Measurements from ENCODE around the gene GSTT2.
"Not testable (repeated sequence)": the region's sequence is repeated elsewhere in the genome, so short reads cannot be mapped to it uniquely, and the experiment has no call there.

GSTT2 gene

DNA sequence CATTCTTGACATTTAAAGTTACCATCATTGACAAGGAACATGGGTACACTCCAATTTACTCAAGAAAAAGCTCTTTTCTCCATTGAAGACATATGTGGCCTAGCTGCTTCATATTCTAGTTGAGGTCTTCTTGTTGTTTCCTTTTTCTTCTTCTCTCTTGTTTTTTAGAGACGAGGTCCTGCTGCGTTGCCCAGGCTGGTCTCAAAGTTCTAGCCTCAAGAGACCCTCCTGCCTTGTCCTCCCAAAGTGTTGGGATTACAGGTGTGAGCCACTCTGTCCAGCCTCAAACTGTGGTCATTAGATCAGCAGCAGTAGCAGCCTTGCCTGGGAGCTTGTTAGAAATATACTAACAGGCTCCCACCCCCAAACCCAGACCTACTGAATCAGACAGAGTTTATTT is 13.1 kb downstream of the GSTT2 start:
- H3K36me3 Mint-ChIP-seq, H3K4me1 Mint-ChIP-seq, H3K4me3 Mint-ChIP-seq, H3K9me3 Mint-ChIP-seq, H3K27ac Mint-ChIP-seq, CTCF ChIA-PET, DNase-seq: not testable (repeated sequence)
- peaks cover 12% of the 10 kb centered on the region for H3K27me3 Mint-ChIP-seq

DNA sequence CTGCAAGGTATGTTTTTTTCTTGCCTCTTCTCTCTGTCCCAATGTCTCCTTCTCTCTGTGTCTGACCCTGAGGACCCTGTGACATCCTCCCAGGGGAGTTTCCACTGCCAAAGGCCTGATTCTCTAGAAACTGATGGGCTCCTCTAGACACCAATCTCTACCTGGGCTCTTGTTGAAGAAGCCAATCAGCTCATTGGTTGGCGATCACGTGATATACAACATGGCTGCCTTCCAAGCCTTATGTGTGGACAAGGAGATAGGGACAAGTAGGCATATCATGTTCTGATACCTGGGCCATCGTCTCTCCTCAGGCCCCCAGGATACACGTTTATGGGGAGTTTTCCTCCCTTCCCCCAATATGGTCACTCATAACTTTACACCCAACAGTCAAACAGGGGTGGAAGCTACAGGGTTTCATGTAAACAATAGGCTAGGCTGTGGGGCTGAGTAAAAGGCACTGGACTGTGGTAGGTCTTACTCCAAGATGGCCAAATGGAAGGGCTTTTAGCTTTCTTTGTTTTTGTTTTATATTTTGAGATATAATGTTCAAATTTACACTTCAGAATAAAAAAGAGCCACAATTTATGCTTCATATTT is 13.7 kb downstream of the GSTT2 start:
- H3K36me3 Mint-ChIP-seq, H3K27ac Mint-ChIP-seq, DNase-seq, CTCF ChIA-PET, H3K9me3 Mint-ChIP-seq, H3K4me1 Mint-ChIP-seq, H3K4me3 Mint-ChIP-seq: not testable (repeated sequence)
- H3K27me3 Mint-ChIP-seq: peaks cover 13% of the 10 kb centered on the region

DNA sequence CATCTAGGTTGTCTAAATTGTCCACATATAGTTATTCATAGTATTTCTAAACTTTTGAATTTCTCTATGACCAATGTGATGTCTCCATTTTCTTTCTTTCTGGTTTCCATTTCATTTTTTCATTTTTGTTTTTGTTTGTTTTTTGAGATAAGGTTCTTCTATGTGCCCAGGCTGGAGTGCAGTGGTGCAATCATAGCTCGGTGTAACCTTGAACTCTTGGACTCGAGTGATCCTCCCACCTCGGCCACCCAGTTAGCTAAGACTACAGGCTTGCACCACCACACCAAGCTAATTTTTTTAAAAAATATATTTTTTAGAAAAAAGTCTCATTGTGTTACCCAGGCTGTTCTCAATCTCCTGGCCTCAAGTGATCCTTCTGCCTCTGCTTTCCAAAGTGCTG is 17.2 kb downstream of the GSTT2 start:
- H3K27me3 Mint-ChIP-seq: peaks cover 30% of the 10 kb centered on the region
- no peaks in the 10 kb centered on the region for H3K36me3 Mint-ChIP-seq
- CTCF ChIA-PET: no interaction called here
- no peak for DNase-seq
- H3K4me1 Mint-ChIP-seq: peaks cover 4% of the 10 kb centered on the region
- H3K4me3 Mint-ChIP-seq: no peak overlapping the region
- H3K9me3 Mint-ChIP-seq: no peaks in the 10 kb centered on the region
- no peak overlapping the region for H3K27ac Mint-ChIP-seq

DNA sequence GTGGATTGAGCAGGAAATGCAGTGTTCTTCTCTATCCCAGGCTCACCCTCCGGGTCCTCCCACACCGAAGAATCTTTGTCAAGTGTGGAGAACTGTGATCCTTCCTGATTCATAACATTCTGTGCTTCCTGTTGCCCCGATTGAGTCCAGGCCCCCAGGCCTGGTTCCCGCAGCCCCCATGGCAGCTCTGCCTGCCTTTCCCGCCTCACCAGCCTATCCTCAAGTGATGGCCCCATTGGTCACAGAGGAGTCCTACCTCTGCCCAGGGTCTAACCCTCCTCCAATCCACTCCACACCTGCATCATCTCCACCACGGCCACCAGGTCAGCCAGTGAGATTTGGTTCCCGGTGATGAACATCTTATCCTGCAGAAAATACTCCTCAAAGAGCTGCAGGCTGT is 19.8 kb downstream of the GSTT2 start:
- H3K4me1 Mint-ChIP-seq, H3K4me3 Mint-ChIP-seq, H3K27ac Mint-ChIP-seq, CTCF ChIA-PET, H3K36me3 Mint-ChIP-seq, H3K9me3 Mint-ChIP-seq, DNase-seq: not testable (repeated sequence)
- H3K27me3 Mint-ChIP-seq: peaks cover 48% of the 10 kb centered on the region

DNA sequence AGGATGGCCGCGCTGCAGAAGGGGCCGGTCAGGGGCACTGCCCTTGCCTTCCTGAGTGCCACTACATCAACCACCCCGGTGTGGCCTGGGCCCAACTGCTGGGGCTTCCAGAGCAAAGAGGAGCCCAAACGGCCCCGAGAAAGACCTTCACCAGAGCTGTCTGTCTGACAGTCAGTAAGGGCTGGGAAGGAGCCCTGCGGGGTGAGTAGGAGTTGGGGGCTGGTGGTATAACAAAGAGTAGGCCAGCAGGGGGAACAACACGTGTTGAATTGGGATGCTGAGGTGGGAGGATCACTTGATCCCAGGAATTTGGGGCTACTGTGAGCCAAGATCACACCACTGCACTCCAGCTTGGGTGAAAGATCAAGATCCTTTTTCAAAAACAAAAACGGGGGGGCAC is 21.4 kb downstream of the GSTT2 start:
- peaks cover 54% of the 10 kb centered on the region for H3K27me3 Mint-ChIP-seq
- no peak overlapping the region for H3K27ac Mint-ChIP-seq
- CTCF ChIA-PET: no interaction called here
- H3K4me1 Mint-ChIP-seq: peaks cover 4% of the 10 kb centered on the region
- no peaks in the 10 kb centered on the region for H3K36me3 Mint-ChIP-seq
- H3K4me3 Mint-ChIP-seq: no peak overlapping the region
- DNase-seq: no peak
- H3K9me3 Mint-ChIP-seq: no peaks in the 10 kb centered on the region

DNA sequence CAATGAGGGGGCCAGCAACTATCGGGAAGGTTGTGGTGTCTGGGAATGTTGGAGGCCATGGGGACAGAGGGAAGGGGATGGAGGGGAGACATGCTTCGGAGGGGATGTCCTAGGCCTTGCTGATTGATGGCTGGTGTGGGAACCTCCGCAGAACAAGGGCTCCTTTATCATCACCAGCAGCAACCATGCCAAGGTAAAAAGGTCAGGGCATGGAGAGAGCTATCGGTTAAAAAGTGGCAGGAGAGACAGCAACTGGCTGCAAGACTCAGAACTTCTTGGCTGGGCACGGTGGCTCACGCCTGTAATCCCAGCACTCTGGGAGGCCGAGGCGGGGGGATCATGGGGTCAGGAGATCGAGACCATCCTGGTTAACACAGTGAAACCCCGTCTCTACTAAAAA is 22.3 kb downstream of the GSTT2 start:
- no peaks in the 10 kb centered on the region for H3K9me3 Mint-ChIP-seq
- H3K4me1 Mint-ChIP-seq: peaks cover 4% of the 10 kb centered on the region
- H3K4me3 Mint-ChIP-seq: no peak overlapping the region
- DNase-seq: no peak
- H3K36me3 Mint-ChIP-seq: no peaks in the 10 kb centered on the region
- H3K27me3 Mint-ChIP-seq: peaks cover 53% of the 10 kb centered on the region
- H3K27ac Mint-ChIP-seq: no peak overlapping the region
- CTCF ChIA-PET: no interaction called here

DNA sequence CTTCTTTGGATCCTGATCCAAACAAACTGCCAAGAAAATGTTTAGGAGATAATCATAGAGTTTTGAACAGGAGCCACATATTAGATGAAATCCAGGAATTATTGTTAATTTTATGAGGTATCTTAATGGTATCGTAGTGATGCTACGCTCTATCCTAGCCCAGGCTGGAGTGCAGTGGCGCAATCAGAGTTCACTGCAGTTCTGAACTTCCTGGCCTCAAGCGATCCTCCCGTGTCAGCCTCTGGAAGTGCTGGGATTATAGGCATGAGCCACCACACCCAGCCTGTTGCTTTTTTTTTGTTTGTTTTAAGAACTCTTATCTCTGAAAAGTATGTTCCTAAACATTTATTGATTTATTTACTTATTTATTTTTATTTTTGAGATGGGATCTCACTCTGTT is 22.9 kb downstream of the GSTT2 start:
- peaks cover 55% of the 10 kb centered on the region for H3K27me3 Mint-ChIP-seq

DNA sequence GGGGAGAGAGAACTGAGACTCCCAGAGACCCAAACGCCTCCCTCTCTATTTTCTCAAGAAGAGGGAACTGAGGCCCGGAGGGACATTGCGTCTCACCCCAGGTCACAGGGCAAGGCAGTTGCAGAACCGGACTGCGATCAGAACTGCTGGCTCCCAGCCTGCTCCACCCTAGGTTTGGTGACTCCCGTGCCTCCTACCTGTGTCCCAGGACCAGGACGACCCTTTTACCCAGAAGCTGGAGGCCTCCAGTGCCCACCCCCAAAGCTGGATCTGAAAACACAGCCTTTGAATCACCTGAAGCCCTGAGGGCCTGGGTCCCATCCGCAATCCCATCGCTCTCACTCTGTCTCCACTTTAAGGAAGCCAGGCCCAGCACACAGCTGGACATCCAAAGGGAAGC is 24.0 kb downstream of the GSTT2 start:
- DNase-seq: no peak
- Mint-ChIP-seq H3K4me3 (no peak overlapping the region), H3K36me3 (no peaks in the 10 kb centered on the region), H3K27ac (no peak overlapping the region), H3K4me1 (no peaks in the 10 kb centered on the region), H3K9me3 (no peaks in the 10 kb centered on the region), H3K27me3 (peaks cover 54% of the 10 kb centered on the region)
- CTCF ChIA-PET: interaction anchor here (1.6 kb wide), 1 partner anchor 171 kb away, joined by 3 read pairs; no protein-coding TSS in a partner anchor

More for the DNA sequence above, 22.9 kb downstream of the GSTT2 start:
- CTCF ChIA-PET: no interaction called here
- H3K4me3 Mint-ChIP-seq: no peak overlapping the region
- no peaks in the 10 kb centered on the region for H3K9me3 Mint-ChIP-seq
- no peak for DNase-seq
- H3K4me1 Mint-ChIP-seq: peaks cover under 1% of the 10 kb centered on the region
- H3K36me3 Mint-ChIP-seq: no peaks in the 10 kb centered on the region
- no peak overlapping the region for H3K27ac Mint-ChIP-seq

DNA sequence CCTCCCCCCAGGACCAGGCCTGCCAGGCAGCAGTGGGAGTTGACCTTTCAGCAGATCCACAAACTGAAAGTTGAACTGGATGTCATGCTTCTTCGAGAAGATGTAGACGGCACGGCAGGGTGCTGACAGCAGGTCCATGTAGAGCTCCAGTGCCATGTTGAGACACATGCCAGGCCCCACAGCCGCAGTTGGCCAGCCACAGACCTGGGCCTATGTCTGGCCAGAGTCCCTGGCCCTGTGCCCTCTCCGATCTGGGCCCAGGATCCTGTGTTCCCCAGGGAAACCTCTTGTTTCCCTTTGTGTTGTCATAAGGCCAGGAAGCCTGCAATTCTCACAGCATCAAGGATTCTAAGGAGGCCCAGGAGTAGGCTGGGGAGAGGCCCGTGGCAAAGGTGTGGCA is 25.3 kb downstream of the GSTT2 start, which contains the start of gene GSTT4:
Gene GSTT4, minus strand, starts transcription at position 253 of the 400 bp plus-strand sequence. Its CDS starts 97 bp downstream, at position 156.
- H3K27ac Mint-ChIP-seq: no peak within 1 kb of the TSS
- DNase-seq: no peak
- no peaks in the 10 kb centered on the region for H3K9me3 Mint-ChIP-seq
- H3K4me3 Mint-ChIP-seq: no peak within 1 kb of the TSS
- peaks cover 3% of the 10 kb centered on the region for H3K4me1 Mint-ChIP-seq
- CTCF ChIA-PET: interaction anchor here (1.6 kb wide), 1 partner anchor 170 kb away, joined by 3 read pairs; no protein-coding TSS in a partner anchor
- peaks cover 50% of the 10 kb centered on the region for H3K27me3 Mint-ChIP-seq
- no peaks in the 10 kb centered on the region for H3K36me3 Mint-ChIP-seq

DNA sequence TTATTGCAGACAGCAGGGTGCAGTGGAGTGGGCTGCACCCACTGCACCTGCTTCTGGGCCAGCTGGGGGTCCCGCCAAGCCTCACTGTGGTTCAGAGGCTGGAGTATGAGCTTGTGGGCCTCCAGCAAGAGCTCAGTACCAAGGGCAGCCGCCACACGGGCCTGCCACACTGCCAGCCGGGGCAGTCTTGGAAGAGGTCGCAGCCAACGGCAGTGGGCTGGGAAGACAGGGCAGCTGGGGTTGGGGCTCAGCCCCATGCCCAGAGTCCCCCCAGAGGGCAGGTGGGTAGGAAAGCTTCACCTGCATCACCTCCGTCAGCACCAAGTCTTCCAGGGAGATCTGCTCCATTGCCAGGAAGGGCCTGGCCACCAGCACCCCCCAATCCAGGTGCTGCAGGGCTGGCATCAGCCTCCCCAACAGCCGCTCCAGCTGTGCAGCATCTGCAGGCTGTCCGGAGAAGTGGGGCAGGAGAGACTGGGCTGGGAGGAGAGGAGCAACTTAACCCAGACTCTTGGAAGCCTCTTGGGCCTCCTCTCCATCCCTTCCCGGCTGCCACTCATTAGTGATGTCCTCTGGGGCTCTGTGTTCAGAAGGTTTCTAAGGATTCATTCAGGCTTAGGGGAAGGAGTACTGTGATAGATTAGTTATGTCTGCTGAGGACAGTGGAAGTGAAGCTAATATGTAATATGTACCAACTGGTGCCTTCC is 26.4 kb downstream of the GSTT2 start:
- CTCF ChIA-PET: no interaction called here

DNA sequence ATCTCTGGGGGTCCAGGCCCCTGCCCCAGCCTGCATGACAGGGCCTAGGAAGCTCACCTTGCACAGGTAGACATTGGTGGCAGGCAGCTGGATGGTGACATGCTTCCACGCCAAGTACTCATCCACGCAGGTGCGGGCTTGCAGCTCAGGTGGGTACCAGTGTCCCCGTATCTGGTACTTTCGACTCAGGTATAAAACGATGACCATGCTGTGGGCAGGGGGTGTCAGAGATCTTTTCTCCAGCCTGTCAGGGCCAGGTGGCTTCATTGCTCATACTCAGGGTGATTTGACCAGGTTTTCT is 26.9 kb downstream of the GSTT2 start:
- peaks cover 3% of the 10 kb centered on the region for H3K36me3 Mint-ChIP-seq
- no peaks in the 10 kb centered on the region for H3K9me3 Mint-ChIP-seq
- DNase-seq: no peak
- H3K4me3 Mint-ChIP-seq: no peak overlapping the region
- peaks cover 9% of the 10 kb centered on the region for H3K4me1 Mint-ChIP-seq
- CTCF ChIA-PET: no interaction called here
- peaks cover 52% of the 10 kb centered on the region for H3K27me3 Mint-ChIP-seq
- H3K27ac Mint-ChIP-seq: no peak overlapping the region

More for the DNA sequence above, 26.4 kb downstream of the GSTT2 start:
- Mint-ChIP-seq H3K27ac (no peak overlapping the region), H3K9me3 (no peaks in the 10 kb centered on the region), H3K36me3 (peaks cover 3% of the 10 kb centered on the region), H3K4me3 (no peak overlapping the region), H3K4me1 (peaks cover 9% of the 10 kb centered on the region), H3K27me3 (peaks cover 54% of the 10 kb centered on the region)
- DNase-seq: no peak

DNA sequence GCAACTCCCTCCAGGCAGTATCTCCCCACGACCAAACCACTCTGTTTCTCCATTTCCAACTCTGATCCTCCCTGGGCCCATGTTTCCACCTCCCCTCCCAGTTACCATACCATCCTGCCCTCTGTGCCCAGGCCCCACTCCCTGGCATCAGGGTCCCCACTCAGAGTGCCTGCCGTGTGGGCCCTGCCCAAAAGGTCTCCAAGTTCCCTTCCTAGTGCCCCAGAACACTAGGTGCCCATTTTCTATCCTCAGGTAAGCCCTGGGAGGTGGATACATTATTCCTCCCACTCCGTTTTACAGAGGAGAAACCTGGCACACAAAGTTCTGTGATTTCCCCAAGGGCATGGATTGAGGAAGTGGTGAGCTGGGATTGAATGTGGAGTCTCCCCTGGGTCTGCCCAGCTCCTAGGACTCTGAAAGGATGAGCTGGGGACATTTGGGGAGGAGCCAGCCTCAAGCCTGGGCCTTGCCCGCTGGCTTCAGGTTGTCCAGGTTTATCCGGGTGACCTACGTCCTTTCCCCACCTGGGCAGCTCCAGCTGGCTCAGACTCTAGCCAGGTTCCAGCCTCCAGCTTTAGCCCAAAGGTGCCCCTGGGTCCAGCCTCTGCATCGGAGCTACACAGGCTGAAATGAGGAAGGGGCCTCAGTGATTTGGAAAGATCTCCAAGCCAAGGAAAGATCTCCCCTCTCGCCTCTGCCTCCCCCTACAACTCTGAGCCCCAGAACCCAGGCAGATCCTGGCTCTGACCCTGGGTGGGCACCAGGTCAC is 27.5 kb downstream of the GSTT2 start:
- DNase-seq: no peak
- CTCF ChIA-PET: no interaction called here
- Mint-ChIP-seq H3K27ac (no peak overlapping the region), H3K4me3 (no peak overlapping the region), H3K27me3 (peaks cover 47% of the 10 kb centered on the region), H3K36me3 (peaks cover 3% of the 10 kb centered on the region), H3K4me1 (peaks cover 14% of the 10 kb centered on the region), H3K9me3 (no peaks in the 10 kb centered on the region)

DNA sequence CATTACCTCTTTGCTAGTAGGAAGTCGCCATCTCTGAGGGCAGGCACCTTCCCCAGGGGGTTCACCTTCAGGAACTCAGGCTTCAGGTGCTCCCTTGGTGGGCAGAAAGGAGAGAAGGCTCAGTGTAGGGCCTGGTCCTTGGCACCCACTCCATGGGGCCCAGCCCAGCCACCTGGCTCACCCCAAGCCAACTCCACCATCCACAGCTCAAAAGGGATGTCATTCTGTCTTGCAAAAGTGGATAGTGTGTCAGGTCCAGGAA is 28.0 kb downstream of the GSTT2 start:
- peaks cover 47% of the 10 kb centered on the region for H3K27me3 Mint-ChIP-seq
- CTCF ChIA-PET: no interaction called here
- peaks cover 3% of the 10 kb centered on the region for H3K36me3 Mint-ChIP-seq
- H3K4me3 Mint-ChIP-seq: no peak overlapping the region
- DNase-seq: no peak
- no peaks in the 10 kb centered on the region for H3K9me3 Mint-ChIP-seq
- no peak overlapping the region for H3K27ac Mint-ChIP-seq
- H3K4me1 Mint-ChIP-seq: peaks cover 16% of the 10 kb centered on the region

DNA sequence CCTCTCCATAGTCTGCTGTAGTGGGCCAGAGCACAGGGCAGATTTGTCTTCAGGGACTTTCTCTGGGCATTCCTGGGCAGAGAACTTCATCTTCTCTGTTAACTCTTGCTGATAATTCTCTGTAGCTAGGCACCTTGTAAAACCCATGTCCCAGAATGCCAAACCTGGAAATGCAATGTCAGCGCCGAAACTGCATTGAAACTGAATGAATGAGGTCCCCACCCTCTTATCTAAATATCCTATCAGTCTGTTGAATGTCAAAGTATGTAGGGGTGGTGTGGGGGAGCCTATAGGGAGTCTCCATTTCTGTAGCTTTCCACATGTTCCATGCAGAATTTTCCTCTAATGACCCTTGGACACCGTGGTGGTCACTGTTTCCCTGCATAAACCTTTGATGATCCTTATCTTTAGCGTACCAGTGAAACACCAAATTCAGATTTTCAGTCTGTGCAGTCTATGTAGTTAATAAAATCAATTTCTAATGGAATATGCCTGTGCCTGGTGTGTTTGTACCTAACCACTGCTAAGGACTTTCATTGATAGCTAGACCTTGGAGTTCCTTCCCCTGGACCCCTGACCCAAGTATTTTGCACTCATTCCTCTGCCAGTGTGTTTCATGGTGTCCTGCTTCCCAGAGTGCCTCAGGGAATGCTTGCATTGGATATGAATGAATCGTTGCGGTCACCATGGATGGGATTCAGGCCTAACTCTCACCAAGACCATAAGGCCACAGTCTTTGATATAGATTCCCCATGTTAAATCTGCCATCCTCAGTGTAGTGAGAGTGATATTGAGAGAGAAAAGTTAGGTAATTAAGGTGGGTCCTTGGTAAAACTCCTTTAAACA is 28.7 kb downstream of the GSTT2 start:
- CTCF ChIA-PET: no interaction called here
- no peak overlapping the region for H3K4me3 Mint-ChIP-seq
- H3K4me1 Mint-ChIP-seq: peaks cover 22% of the 10 kb centered on the region

More for the DNA sequence above, 28.7 kb downstream of the GSTT2 start:
- Mint-ChIP-seq H3K9me3 (no peaks in the 10 kb centered on the region), H3K27me3 (peaks cover 43% of the 10 kb centered on the region), H3K27ac (no peak overlapping the region), H3K36me3 (peaks cover 6% of the 10 kb centered on the region)
- DNase-seq: no peak
